H1 (cell line): Measurements from ENCODE around the gene ING4. TPM values are rescaled to one million over a fixed set of nuclear protein-coding genes. Genes with fewer than 3 reads are reported as not detected.

Experiments
- CTCF ChIA-PET: fragments of 300-600 bp; sonication (Branson Sonifier 250); formaldehyde crosslinking; loops from one replicate; lab custom pipeline; 2021; ENCODE audit not compliant: partially characterized antibody; lab: Charles Lee
- POLR2A ChIA-PET: fragments of 300-600 bp; sonication (Branson Sonifier 250); formaldehyde crosslinking; loops from one replicate; lab custom pipeline; 2021; ENCODE audit warnings: inconsistent platforms; ENCODE audit not compliant: partially characterized antibody; lab: Charles Lee
- DNase-seq, 2 experiments: peaks; one replicate each; pipeline versions ENCODE4 v3.0.0 to v3.0.0-alpha.2; 2010 to 2022; ENCODE audit warnings: low spot score in 2 of 2, low read depth in 1 of 2, mixed read lengths in 1 of 2
- FAIRE-seq: peaks from 2 replicates; lab custom pipeline; 2011; peaks lifted over from hg19 to GRCh38; lab: Jason Lieb, UNC
- H2AFZ ChIP-seq: 2 replicates; pipeline ENCODE4 v1.8.1; 2012; ENCODE audit warnings: low read length, inconsistent platforms
- H2AK5ac ChIP-seq: 2 replicates; pipeline ENCODE4 v1.6.1; 2013; ENCODE audit warnings: low read depth, low read length
- H2BK120ac ChIP-seq: replicated peaks from 2 replicates; pipeline ENCODE3; 2013; ENCODE audit warnings: low read depth, low read length, inconsistent platforms
- H2BK12ac ChIP-seq: 2 replicates; pipeline ENCODE4 v1.6.1; 2013; ENCODE audit warnings: low read depth, low read length
- H2BK15ac ChIP-seq: 2 replicates; pipeline ENCODE4 v1.6.1; 2013; ENCODE audit warnings: low read length
- H2BK20ac ChIP-seq: 2 replicates; pipeline ENCODE4 v1.6.1; 2013; ENCODE audit warnings: low read length
- H2BK5ac ChIP-seq: 2 replicates; pipeline ENCODE4 v1.6.1; 2013; ENCODE audit warnings: low read depth, low read length
- H3K14ac ChIP-seq: 2 replicates; pipeline ENCODE4 v1.6.1; 2013; ENCODE audit warnings: inconsistent platforms; ENCODE audit not compliant: insufficient read length
- H3K18ac ChIP-seq: 2 replicates; pipeline ENCODE4 v1.6.1; 2013; ENCODE audit warnings: low read length; ENCODE audit errors: extremely low read depth
- H3K23ac ChIP-seq: 2 replicates; pipeline ENCODE4 v1.6.1; 2013; ENCODE audit warnings: inconsistent platforms; ENCODE audit not compliant: insufficient read length
- H3K23me2 ChIP-seq: 2 replicates; pipeline ENCODE4 v1.6.1; 2013; ENCODE audit warnings: low read depth, low read length
- H3K27ac ChIP-seq: 2 replicates; pipeline ENCODE4 v1.6.1; 2011; ENCODE audit warnings: low read depth, low read length, inconsistent platforms
- H3K27me3 ChIP-seq, 4 experiments: replicated peaks in 1 of 4; 1 replicate in 1 of 4; 2 replicates in 3 of 4; pipeline versions ENCODE4 v1.6.1 to v1.8.1; 2011 to 2013; ENCODE audit warnings: low read length in 3 of 4, mild to moderate bottlenecking in 3 of 4, inconsistent platforms in 2 of 4, mixed read lengths in 2 of 4, moderate library complexity in 1 of 4; ENCODE audit not compliant: control insufficient read depth in 3 of 4, insufficient read depth in 3 of 4; ENCODE audit errors: extremely low read depth in 1 of 4
- H3K36me3 ChIP-seq, 4 experiments: 2 replicates each; pipeline versions ENCODE4 v1.6.1 to v1.8.1; 2011 to 2013; ENCODE audit warnings: mild to moderate bottlenecking in 4 of 4, low read length in 3 of 4, moderate library complexity in 2 of 4, control low read depth in 1 of 4, inconsistent platforms in 1 of 4; ENCODE audit not compliant: insufficient read depth in 4 of 4, control insufficient read depth in 2 of 4
- H3K4ac ChIP-seq: replicated peaks from 2 replicates; pipeline ENCODE3; 2013; ENCODE audit warnings: low read length, low read depth, mixed read lengths, inconsistent platforms; ENCODE audit not compliant: insufficient read length
- H3K4me1 ChIP-seq, 4 experiments: replicated peaks in 1 of 4; 1 replicate in 1 of 4; 2 replicates in 3 of 4; pipeline versions ENCODE4 v1.6.1 to v1.8.1; 2011 to 2013; ENCODE audit warnings: low read length in 3 of 4, inconsistent platforms in 2 of 4, mixed read lengths in 1 of 4; ENCODE audit not compliant: insufficient read depth in 4 of 4, control insufficient read depth in 3 of 4
- H3K4me2 ChIP-seq, 2 experiments: 2 replicates each; pipeline versions ENCODE4 v1.6.1 to v1.8.1; 2011 to 2013; ENCODE audit warnings: low read depth in 2 of 2, low read length in 2 of 2, control low read depth in 1 of 2, inconsistent platforms in 1 of 2, mild to moderate bottlenecking in 1 of 2; ENCODE audit not compliant: insufficient read depth in 1 of 2
- H3K4me3 ChIP-seq, 4 experiments: fragments of 200-600, 300-600 bp in 1 of 4; sonication (generic), shearing (Covaris generic), sonication (Bioruptor Twin) in 1 of 4; 2 replicates each; pipeline versions ENCODE4 v1.5.1 to v1.8.1; 2011 to 2016; ENCODE audit warnings: low read length in 4 of 4, low read depth in 3 of 4, control low read depth in 2 of 4, inconsistent platforms in 2 of 4, mild to moderate bottlenecking in 2 of 4, mixed read lengths in 1 of 4, moderate library complexity in 1 of 4; ENCODE audit not compliant: insufficient read depth in 2 of 4; ENCODE audit errors: extremely low read depth in 1 of 4
- H3K56ac ChIP-seq: replicated peaks from 2 replicates; pipeline ENCODE3; 2013; ENCODE audit warnings: low read depth, mild to moderate bottlenecking, mixed read lengths, low read length, inconsistent platforms; ENCODE audit not compliant: insufficient read length
- H3K79me1 ChIP-seq: 2 replicates; pipeline ENCODE4 v1.6.1; 2013; ENCODE audit warnings: low read depth, low read length, control low read depth
- H3K79me2 ChIP-seq, 2 experiments: 2 replicates each; pipeline versions ENCODE4 v1.6.1 to v1.8.1; 2012 to 2013; ENCODE audit warnings: low read length in 2 of 2, mild to moderate bottlenecking in 2 of 2, inconsistent platforms in 1 of 2; ENCODE audit not compliant: insufficient read depth in 2 of 2, control insufficient read depth in 1 of 2
- H3K9ac ChIP-seq, 4 experiments: replicated peaks in 1 of 4; 1 replicate in 1 of 4; 2 replicates in 3 of 4; pipeline versions ENCODE4 v1.6.1 to v1.8.1; 2011 to 2013; ENCODE audit warnings: low read depth in 3 of 4, low read length in 3 of 4, control low read depth in 2 of 4, mild to moderate bottlenecking in 2 of 4, moderate library complexity in 2 of 4, inconsistent platforms in 1 of 4; ENCODE audit errors: extremely low read depth in 1 of 4
- H3K9me3 ChIP-seq, 2 experiments: 2 replicates each; pipeline versions ENCODE4 v1.6.1 to v1.8.1; 2012 to 2013; ENCODE audit warnings: mild to moderate bottlenecking in 2 of 2, moderate library complexity in 2 of 2, control low read depth in 1 of 2, inconsistent platforms in 1 of 2, low read depth in 1 of 2, low read length in 1 of 2, mixed read lengths in 1 of 2; ENCODE audit not compliant: insufficient read depth in 2 of 2
- H4K20me1 ChIP-seq, 2 experiments: replicated peaks in 1 of 2; 2 replicates each; pipeline versions ENCODE3 to v1.8.1; 2011 to 2013; ENCODE audit warnings: inconsistent platforms in 2 of 2, low read length in 2 of 2, mild to moderate bottlenecking in 1 of 2; ENCODE audit not compliant: insufficient read depth in 2 of 2, control insufficient read depth in 1 of 2
- H4K5ac ChIP-seq: 2 replicates; pipeline ENCODE4 v1.6.1; 2013; ENCODE audit warnings: low read length, low read depth, mixed read lengths, inconsistent platforms; ENCODE audit not compliant: insufficient read length
- H4K8ac ChIP-seq: 2 replicates; pipeline ENCODE4 v1.8.0; 2013; ENCODE audit warnings: mild to moderate bottlenecking, moderate library complexity, low read length, inconsistent platforms; ENCODE audit not compliant: insufficient read depth; ENCODE audit errors: extremely low read depth
- H4K91ac ChIP-seq: replicated peaks from 2 replicates; pipeline ENCODE3; 2013; ENCODE audit warnings: low read length, mixed read lengths, inconsistent platforms; ENCODE audit not compliant: insufficient read length
- BRCA1 ChIP-seq: IDR thresholded peaks from 2 replicates; pipeline ENCODE4 v1.6.1; 2012; ENCODE audit warnings: low read depth, low read length, improper control_type of control experiment
- CHD2 ChIP-seq: IDR thresholded peaks from 2 replicates; pipeline ENCODE4 v1.6.1; 2012; ENCODE audit warnings: low read length, improper control_type of control experiment
- NANOG ChIP-seq: IDR thresholded peaks from 2 replicates; pipeline ENCODE4 v1.6.1; 2011; ENCODE audit warnings: low read length, low read depth, mild to moderate bottlenecking, inconsistent platforms; ENCODE audit not compliant: insufficient read depth, poor library complexity, severe bottlenecking
- NRF1 ChIP-seq: IDR thresholded peaks from 2 replicates; pipeline ENCODE4 v1.6.1; 2011; ENCODE audit warnings: mild to moderate bottlenecking, low read depth, low read length, improper control_type of control experiment
- SIRT6 ChIP-seq: IDR thresholded peaks from one replicate; pipeline ENCODE4 v1.7.1; 2012; ENCODE audit warnings: low read length, inconsistent platforms
- SP2 ChIP-seq: IDR thresholded peaks from 2 replicates; pipeline ENCODE4 v1.6.1; 2012; ENCODE audit warnings: mild to moderate bottlenecking, low read length, inconsistent platforms
- SP4 ChIP-seq: IDR thresholded peaks from 2 replicates; pipeline ENCODE4 v1.6.1; 2012; ENCODE audit warnings: low read length, inconsistent platforms
- WGBS, 2 experiments: shearing (Covaris generic) in 1 of 2; methylation state at CpG; one replicate each; pipeline versions ENCODE4 v1.1.6 to v1.1.7; 2013 to 2015; ENCODE audit warnings: low lambda C conversion rate in 2 of 2, mixed read lengths in 2 of 2, inconsistent platforms in 1 of 2, low coverage in 1 of 2, missing lambda C conversion rate in 1 of 2; ENCODE audit not compliant: insufficient replicate concordance in 2 of 2, insufficient coverage in 1 of 2, insufficient read length in 1 of 2; ENCODE audit errors: extremely low coverage in 1 of 2, missing lambda C conversion rate in 1 of 2; 5-methylcytosine and 5-hydroxymethylcytosine counted together
- polyA plus RNA-seq, 7 experiments: library from polyadenylated mRNA; depleted of rRNA in 3 of 7; stranded (reverse) in 5 of 7; unstranded in 2 of 7; fragments of >200 nt in 5 of 7; fragments of 200-250 nt in 2 of 7; gene quantifications; 1 replicate in 5 of 7; 2 replicates in 1 of 7; 4 replicates in 1 of 7; pipeline versions ENCODE4 v1.2.1 to v1.2.3, GENCODE V29; 2011 to 2013; ENCODE audit warnings: missing spikeins in 2 of 7, mixed read lengths in 2 of 7
- total RNA-seq: library from RNA; stranded (reverse); fragmentation: NEBNext Ultra II Directional; extraction: Animal tissue kit (Norgen Biotek cat#: 25700); gene quantifications from 2 replicates; pipeline ENCODE4 v1.2.1, GENCODE V29; 2021
- TF ChIP-seq, protein P1 (sequence below): IDR thresholded peaks from 2 replicates; pipeline ENCODE4 v1.6.1; 2012; ENCODE audit warnings: low read length, inconsistent platforms
- TF ChIP-seq, protein P2 (sequence below), 3 experiments: IDR thresholded peaks; 1 replicate in 2 of 3; 2 replicates in 1 of 3; pipeline versions ENCODE4 v1.5.1 to v1.6.1; 2011; ENCODE audit warnings: low read length in 3 of 3, mild to moderate bottlenecking in 3 of 3, inconsistent platforms in 2 of 3, low read depth in 1 of 3, moderate library complexity in 1 of 3; ENCODE audit not compliant: insufficient read depth in 1 of 3; ENCODE audit errors: control extremely low read depth in 1 of 3

Gene ING4
- total and polyA plus RNA-seq, 2 of the 8 experiments (the other 6 are each of a cell fraction or from before 2014, with no cell fraction given) = 22.9 to 28.6 TPM

DNA sequence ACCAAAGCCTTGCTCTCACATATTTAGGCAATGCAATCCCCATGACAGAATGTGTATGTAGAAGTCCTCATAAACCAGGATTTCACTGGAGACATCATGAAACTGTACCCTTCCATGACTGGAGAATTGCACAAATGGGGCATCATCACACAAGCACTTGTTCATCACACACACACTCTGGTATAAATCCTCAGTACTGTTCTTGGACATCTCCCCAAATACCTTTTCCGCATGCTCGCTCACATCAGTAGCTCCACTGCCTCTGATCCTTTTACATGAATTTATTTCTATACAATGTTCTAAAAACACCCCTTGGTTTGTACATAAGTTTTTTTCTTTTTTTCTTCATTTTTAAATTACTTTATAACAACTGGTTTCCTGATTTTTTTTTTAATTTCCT, 3.3 kb upstream of the ING4 start:
- CTCF ChIA-PET = interaction anchor here (0.6 to 11.6 kb wide), 10 partner anchors 14 to 128 kb away, joined by 3 to 125 read pairs (median 6); partner anchors contain the start of gene ZNF384
- H3K4ac ChIP-seq = no peak overlapping the region

More for the DNA sequence above, 3.3 kb upstream of the ING4 start:
- Histone ChIP-seq H2BK15ac (no peak overlapping the region), H4K91ac (no peak overlapping the region), H3K4me2 (no peak overlapping the region), H3K4me1 (peaks cover 0 to 4% (median 0%) of the 10 kb centered on the region in 4 experiments; a peak in 1 of 7 replicates), H3K14ac (no peak overlapping the region), H2AFZ (no peak overlapping the region), H3K27me3 (no peaks in the 10 kb centered on the region), H3K36me3 (peaks cover 15 to 44% (median 35%) of the 10 kb centered on the region in 4 experiments), H3K79me2 (peaks cover 0 to 11% of the 10 kb centered on the region in 2 experiments; a peak in 3 of 4 replicates), H2BK120ac (no peak overlapping the region), H3K79me1 (no peaks in the 10 kb centered on the region), H4K8ac (no peak overlapping the region), H3K27ac (no peak overlapping the region), H2AK5ac (no peak overlapping the region), H3K9me3 (no peaks in the 10 kb centered on the region), H3K4me3 (no peak overlapping the region), H2BK20ac (no peak overlapping the region), H3K56ac (no peak overlapping the region), H2BK5ac (no peak overlapping the region), H3K9ac (no peak overlapping the region), H4K5ac (no peak overlapping the region), H3K23me2 (peaks cover 6% of the 10 kb centered on the region), H3K23ac (no peak overlapping the region), H3K18ac (no peak overlapping the region), H4K20me1 (no peaks in the 10 kb centered on the region), H2BK12ac (no peak overlapping the region)
- DNase-seq (no peak), FAIRE-seq (no peak)
- POLR2A ChIA-PET = interaction anchor here (0.9 to 5.9 kb wide), 5 partner anchors 12 to 46 kb away, joined by 3 to 72 read pairs (median 5); partner anchors contain the start of gene ZNF384
- WGBS, 2 experiments = 97% methylated on average over 2 of the region's 2 CpGs; no CpG with 5 or more reads in 1 of the 2 experiments
- no peak for TF ChIP-seq SP2
- TF ChIP-seq, protein P1, sequence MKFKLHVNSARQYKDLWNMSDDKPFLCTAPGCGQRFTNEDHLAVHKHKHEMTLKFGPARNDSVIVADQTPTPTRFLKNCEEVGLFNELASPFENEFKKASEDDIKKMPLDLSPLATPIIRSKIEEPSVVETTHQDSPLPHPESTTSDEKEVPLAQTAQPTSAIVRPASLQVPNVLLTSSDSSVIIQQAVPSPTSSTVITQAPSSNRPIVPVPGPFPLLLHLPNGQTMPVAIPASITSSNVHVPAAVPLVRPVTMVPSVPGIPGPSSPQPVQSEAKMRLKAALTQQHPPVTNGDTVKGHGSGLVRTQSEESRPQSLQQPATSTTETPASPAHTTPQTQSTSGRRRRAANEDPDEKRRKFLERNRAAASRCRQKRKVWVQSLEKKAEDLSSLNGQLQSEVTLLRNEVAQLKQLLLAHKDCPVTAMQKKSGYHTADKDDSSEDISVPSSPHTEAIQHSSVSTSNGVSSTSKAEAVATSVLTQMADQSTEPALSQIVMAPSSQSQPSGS = no peak
- no peak for TF ChIP-seq CHD2
- TF ChIP-seq NANOG = no peak
- no peak for TF ChIP-seq BRCA1
- no peak for TF ChIP-seq SP4
- TF ChIP-seq, protein P2, sequence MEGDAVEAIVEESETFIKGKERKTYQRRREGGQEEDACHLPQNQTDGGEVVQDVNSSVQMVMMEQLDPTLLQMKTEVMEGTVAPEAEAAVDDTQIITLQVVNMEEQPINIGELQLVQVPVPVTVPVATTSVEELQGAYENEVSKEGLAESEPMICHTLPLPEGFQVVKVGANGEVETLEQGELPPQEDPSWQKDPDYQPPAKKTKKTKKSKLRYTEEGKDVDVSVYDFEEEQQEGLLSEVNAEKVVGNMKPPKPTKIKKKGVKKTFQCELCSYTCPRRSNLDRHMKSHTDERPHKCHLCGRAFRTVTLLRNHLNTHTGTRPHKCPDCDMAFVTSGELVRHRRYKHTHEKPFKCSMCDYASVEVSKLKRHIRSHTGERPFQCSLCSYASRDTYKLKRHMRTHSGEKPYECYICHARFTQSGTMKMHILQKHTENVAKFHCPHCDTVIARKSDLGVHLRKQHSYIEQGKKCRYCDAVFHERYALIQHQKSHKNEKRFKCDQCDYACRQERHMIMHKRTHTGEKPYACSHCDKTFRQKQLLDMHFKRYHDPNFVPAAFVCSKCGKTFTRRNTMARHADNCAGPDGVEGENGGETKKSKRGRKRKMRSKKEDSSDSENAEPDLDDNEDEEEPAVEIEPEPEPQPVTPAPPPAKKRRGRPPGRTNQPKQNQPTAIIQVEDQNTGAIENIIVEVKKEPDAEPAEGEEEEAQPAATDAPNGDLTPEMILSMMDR (IDR thresholded peaks at IDR 0.05; ENCODE audit: control extremely low read depth in 1 of 3, insufficient read depth in 1 of 3, low read depth in 1 of 3, low read length in 3 of 3) = no peak
- TF ChIP-seq SIRT6 = no peak
- TF ChIP-seq NRF1 = no peak
